H9 (cell line): ENCODE data around the gene UBR2. TPM values are rescaled to one million over a fixed set of nuclear protein-coding genes. Genes with fewer than 3 reads are reported as not detected.

Experiments
- DNase-seq: peaks from one replicate; pipeline ENCODE4 v3.0.0-alpha.2; 2017
- H2AFZ ChIP-seq: one replicate; pipeline ENCODE4 v1.6.1; 2013; ENCODE audit warnings: mild to moderate bottlenecking, low read length, control low read depth, moderate library complexity
- H2AK5ac ChIP-seq: 2 replicates; pipeline ENCODE4 v1.6.1; 2013; ENCODE audit warnings: low read length, control low read depth, mixed read lengths; ENCODE audit not compliant: insufficient read length
- H2BK120ac ChIP-seq: one replicate; pipeline ENCODE4 v1.6.1; 2013; ENCODE audit warnings: low read depth, mild to moderate bottlenecking, low read length, control low read depth, inconsistent platforms; ENCODE audit not compliant: poor library complexity, severe bottlenecking
- H2BK12ac ChIP-seq: 2 replicates; pipeline ENCODE4 v1.6.1; 2013; ENCODE audit warnings: low read length, control low read depth, mixed read lengths, low read depth; ENCODE audit not compliant: insufficient read length
- H2BK15ac ChIP-seq: 2 replicates; pipeline ENCODE4 v1.6.1; 2013; ENCODE audit warnings: low read depth, low read length, control low read depth
- H2BK20ac ChIP-seq: one replicate; pipeline ENCODE4 v1.6.1; 2013; ENCODE audit warnings: low read depth, mild to moderate bottlenecking, low read length, control low read depth, inconsistent platforms; ENCODE audit not compliant: poor library complexity, severe bottlenecking
- H2BK5ac ChIP-seq: 2 replicates; pipeline ENCODE4 v1.6.1; 2013; ENCODE audit warnings: low read length, control low read depth, mixed read lengths; ENCODE audit not compliant: insufficient read length
- H3K14ac ChIP-seq: 2 replicates; pipeline ENCODE4 v1.6.1; 2013; ENCODE audit warnings: low read length, control low read depth; ENCODE audit not compliant: insufficient read depth
- H3K18ac ChIP-seq: 2 replicates; pipeline ENCODE4 v1.6.1; 2013; ENCODE audit warnings: low read depth, mild to moderate bottlenecking, mixed read lengths, low read length, control low read depth; ENCODE audit not compliant: insufficient read length
- H3K23ac ChIP-seq: 2 replicates; pipeline ENCODE4 v1.6.1; 2013; ENCODE audit warnings: low read length, control low read depth, mixed read lengths, low read depth; ENCODE audit not compliant: insufficient read length
- H3K23me2 ChIP-seq: 2 replicates; pipeline ENCODE4 v1.6.1; 2013; ENCODE audit warnings: low read depth, mild to moderate bottlenecking, mixed read lengths, low read length, control low read depth; ENCODE audit not compliant: insufficient read length, poor library complexity, severe bottlenecking
- H3K27ac ChIP-seq: 2 replicates; pipeline ENCODE4 v1.5.1; 2013; ENCODE audit warnings: low read length, control low read depth, mixed read lengths, low read depth; ENCODE audit not compliant: insufficient read length
- H3K27me3 ChIP-seq: 2 replicates; pipeline ENCODE4 v1.6.1; 2013; ENCODE audit warnings: low read length, control low read depth, inconsistent platforms; ENCODE audit not compliant: insufficient read depth
- H3K4ac ChIP-seq: 2 replicates; pipeline ENCODE4 v1.6.1; 2013; ENCODE audit warnings: low read depth, mild to moderate bottlenecking, control low read depth, inconsistent platforms, low read length, moderate library complexity
- H3K4me1 ChIP-seq: 2 replicates; pipeline ENCODE4 v1.6.1; 2013; ENCODE audit warnings: low read length, control low read depth, inconsistent platforms; ENCODE audit not compliant: insufficient read depth
- H3K4me2 ChIP-seq: 2 replicates; pipeline ENCODE4 v1.6.1; 2013; ENCODE audit warnings: low read length, control low read depth, mixed read lengths; ENCODE audit not compliant: insufficient read length, insufficient read depth
- H3K56ac ChIP-seq: 2 replicates; pipeline ENCODE4 v1.6.1; 2013; ENCODE audit warnings: low read depth, mild to moderate bottlenecking, mixed read lengths, low read length, control low read depth; ENCODE audit not compliant: insufficient read length
- H3K79me1 ChIP-seq: 2 replicates; pipeline ENCODE4 v1.6.1; 2013; ENCODE audit warnings: low read depth, mild to moderate bottlenecking, moderate library complexity, low read length, control low read depth, inconsistent platforms; ENCODE audit not compliant: insufficient read depth, poor library complexity, severe bottlenecking
- H3K79me2 ChIP-seq: 2 replicates; pipeline ENCODE4 v1.6.1; 2013; ENCODE audit warnings: low read length, control low read depth, inconsistent platforms; ENCODE audit not compliant: insufficient read depth
- H3K9ac ChIP-seq: 2 replicates; pipeline ENCODE4 v1.6.1; 2013; ENCODE audit warnings: low read length, control low read depth, mixed read lengths; ENCODE audit not compliant: insufficient read length; ENCODE audit errors: extremely low read depth
- H3K9me3 ChIP-seq: one replicate; pipeline ENCODE4 v1.6.1; 2013; ENCODE audit warnings: low read depth, low read length, inconsistent platforms; ENCODE audit not compliant: control insufficient read depth
- H3T11ph ChIP-seq: one replicate; pipeline ENCODE4 v1.6.1; 2013; ENCODE audit warnings: mild to moderate bottlenecking, low read length, control low read depth, inconsistent platforms
- H4K20me1 ChIP-seq: one replicate; pipeline ENCODE4 v1.6.1; 2013; ENCODE audit not compliant: control insufficient read depth, insufficient read length, insufficient read depth
- H4K5ac ChIP-seq: 2 replicates; pipeline ENCODE4 v1.6.1; 2013; ENCODE audit warnings: low read depth, mild to moderate bottlenecking, mixed read lengths, low read length, control low read depth; ENCODE audit not compliant: insufficient read length
- H4K8ac ChIP-seq: replicated peaks from 2 replicates; pipeline ENCODE4 v1.6.1; 2013; ENCODE audit warnings: low read length, control low read depth, mixed read lengths, low read depth; ENCODE audit not compliant: insufficient read length
- H4K91ac ChIP-seq: 2 replicates; pipeline ENCODE4 v1.6.1; 2013; ENCODE audit warnings: low read depth, mild to moderate bottlenecking, moderate library complexity, mixed read lengths, low read length, control low read depth; ENCODE audit not compliant: insufficient read length
- H3K27ac Mint-ChIP-seq, 3 experiments: 2 replicates in 2 of 3; 3 replicates in 1 of 3; pipeline ENCODE4 v1.8.0; 2020 to 2021; ENCODE audit warnings: mixed read lengths in 3 of 3, mild to moderate bottlenecking in 1 of 3, moderate library complexity in 1 of 3
- H3K27me3 Mint-ChIP-seq: 2 replicates; pipeline ENCODE4 v1.8.0; 2021; ENCODE audit warnings: low read depth, mild to moderate bottlenecking, moderate library complexity, mixed read lengths
- H3K36me3 Mint-ChIP-seq, 3 experiments: 2 replicates in 2 of 3; 3 replicates in 1 of 3; pipeline ENCODE4 v1.8.0; 2020 to 2021; ENCODE audit warnings: low read depth in 3 of 3, mixed read lengths in 3 of 3; ENCODE audit not compliant: insufficient read depth in 1 of 3
- H3K4me1 Mint-ChIP-seq, 2 experiments: 2 replicates each; pipeline ENCODE4 v1.8.0; 2020; ENCODE audit warnings: mixed read lengths in 2 of 2
- H3K4me3 Mint-ChIP-seq, 2 experiments: 2 replicates in 1 of 2; 3 replicates in 1 of 2; pipeline ENCODE4 v1.8.0; 2020 to 2021; ENCODE audit warnings: mild to moderate bottlenecking in 2 of 2, mixed read lengths in 2 of 2, moderate library complexity in 1 of 2
- H3K9me3 Mint-ChIP-seq, 2 experiments: 2 replicates in 1 of 2; 3 replicates in 1 of 2; pipeline ENCODE4 v1.8.0; 2020; ENCODE audit warnings: mild to moderate bottlenecking in 2 of 2, mixed read lengths in 2 of 2, moderate library complexity in 1 of 2
- CTCF ChIP-seq: fragments of 200-600 bp; sonication (generic); conservative IDR thresholded peaks from 3 replicates; pipeline ENCODE4 v1.8.0; 2021; ENCODE audit warnings: antibody characterized with exemption, mild to moderate bottlenecking
- WGBS: extraction: QIAGEN DNeasy Blood & Tissue Kit; methylation state at CpG from one replicate; pipeline ENCODE4 v1.1.7; 2013; ENCODE audit warnings: missing lambda C conversion rate, low lambda C conversion rate, mixed read lengths; ENCODE audit not compliant: insufficient read length; ENCODE audit errors: extremely low coverage; 5-methylcytosine and 5-hydroxymethylcytosine counted together
- total RNA-seq: library from RNA; stranded (reverse); gene quantifications from 2 replicates; pipeline ENCODE4 v1.2.1, GENCODE V29; 2021

Gene UBR2
- total RNA-seq, 1 experiment from 2014 or later: 18.7 TPM

- no peaks in the 10 kb centered on the region for H3K4me1 ChIP-seq
- H2BK120ac ChIP-seq: no peak within 1 kb of the TSS
- no peak within 1 kb of the TSS for H2BK15ac ChIP-seq
- H3K9me3 Mint-ChIP-seq: no peaks in the 10 kb centered on the region
- no peak within 1 kb of the TSS for H4K5ac ChIP-seq
- no peak for TF ChIP-seq CTCF
- no peak within 1 kb of the TSS for H2BK12ac ChIP-seq
- H2BK5ac ChIP-seq: no peak within 1 kb of the TSS
- H3K27ac Mint-ChIP-seq: no peak within 1 kb of the TSS; a peak in 1 of 7 replicates
- DNase-seq: no peak
- H4K91ac ChIP-seq: no peak within 1 kb of the TSS
- H3K4ac ChIP-seq: no peak within 1 kb of the TSS
- H4K20me1 ChIP-seq: no peaks in the 10 kb centered on the region
- no peak within 1 kb of the TSS for H3K18ac ChIP-seq
- no peaks in the 10 kb centered on the region for H3K79me1 ChIP-seq
- H3K4me1 Mint-ChIP-seq: peaks cover 3 to 7% of the 10 kb centered on the region in 2 experiments
- no peak within 1 kb of the TSS for H3K56ac ChIP-seq
- no peaks in the 10 kb centered on the region for H3K9me3 ChIP-seq
- H2AK5ac ChIP-seq: no peak within 1 kb of the TSS
- H4K8ac ChIP-seq: no peak within 1 kb of the TSS
- peaks cover 11% of the 10 kb centered on the region for H3K27me3 Mint-ChIP-seq
- H3T11ph ChIP-seq: no peak within 1 kb of the TSS
- no peaks in the 10 kb centered on the region for H3K36me3 Mint-ChIP-seq
- WGBS: no CpG with 5 or more reads among the region's 6 CpGs
- no peak within 1 kb of the TSS for H2AFZ ChIP-seq
- no peaks in the 10 kb centered on the region for H3K79me2 ChIP-seq
- no peak within 1 kb of the TSS for H3K4me2 ChIP-seq
- no peaks in the 10 kb centered on the region for H3K27me3 ChIP-seq
- H3K4me3 Mint-ChIP-seq: no peak within 1 kb of the TSS
- H3K23ac ChIP-seq: no peak within 1 kb of the TSS
- H3K27ac ChIP-seq: no peak within 1 kb of the TSS
- no peak within 1 kb of the TSS for H2BK20ac ChIP-seq
- H3K14ac ChIP-seq: no peak within 1 kb of the TSS
- no peaks in the 10 kb centered on the region for H3K23me2 ChIP-seq
- H3K9ac ChIP-seq: no peak within 1 kb of the TSS
Observed at GRCh38 chr6:42722497-42722896, 158.7 kb downstream of the UBR2 start, which contains the start of gene PRPH2. Gene PRPH2 (minus strand): TSS chr6:42722597. CDS start chr6:42722334, 263 bp downstream.
